ENCODE measurements around the gene FAM174A. TPM values are rescaled to one million over a fixed set of nuclear protein-coding genes. Genes with fewer than 3 reads are reported as not detected.

Gene FAM174A
- total RNA-seq, 1 experiment from 2014 or later = 6.4 TPM

DNA sequence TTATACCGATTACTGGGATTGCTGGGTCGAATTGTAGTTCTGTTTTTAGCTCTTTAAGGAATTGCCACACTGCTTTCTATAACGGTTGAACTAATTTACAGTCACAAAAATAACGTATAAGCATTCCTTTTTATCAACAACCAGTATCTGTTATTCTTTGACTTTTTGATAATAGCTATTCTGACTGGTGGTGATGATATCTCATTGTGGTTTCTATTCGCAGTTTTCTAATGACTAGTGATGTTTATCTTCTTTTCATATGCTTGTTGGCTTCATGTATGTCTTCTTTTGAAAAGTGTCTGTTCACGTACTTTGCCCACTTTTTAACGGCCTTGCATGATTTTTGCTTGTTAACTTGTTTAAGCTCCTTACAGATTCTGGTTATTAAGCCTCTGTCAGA, 74.4 kb downstream of the FAM174A start:
- Mint-ChIP-seq H3K4me1 (no peaks in the 10 kb centered on the region), H3K27ac (no peak overlapping the region), H3K9me3 (peaks cover 24% of the 10 kb centered on the region), H3K27me3 (ENCODE audit: low read depth) (no peaks in the 10 kb centered on the region), H3K36me3 (no peaks in the 10 kb centered on the region), H3K4me3 (no peak overlapping the region)
- CTCF ChIA-PET = no interaction called here
- TF ChIP-seq, protein P1, sequence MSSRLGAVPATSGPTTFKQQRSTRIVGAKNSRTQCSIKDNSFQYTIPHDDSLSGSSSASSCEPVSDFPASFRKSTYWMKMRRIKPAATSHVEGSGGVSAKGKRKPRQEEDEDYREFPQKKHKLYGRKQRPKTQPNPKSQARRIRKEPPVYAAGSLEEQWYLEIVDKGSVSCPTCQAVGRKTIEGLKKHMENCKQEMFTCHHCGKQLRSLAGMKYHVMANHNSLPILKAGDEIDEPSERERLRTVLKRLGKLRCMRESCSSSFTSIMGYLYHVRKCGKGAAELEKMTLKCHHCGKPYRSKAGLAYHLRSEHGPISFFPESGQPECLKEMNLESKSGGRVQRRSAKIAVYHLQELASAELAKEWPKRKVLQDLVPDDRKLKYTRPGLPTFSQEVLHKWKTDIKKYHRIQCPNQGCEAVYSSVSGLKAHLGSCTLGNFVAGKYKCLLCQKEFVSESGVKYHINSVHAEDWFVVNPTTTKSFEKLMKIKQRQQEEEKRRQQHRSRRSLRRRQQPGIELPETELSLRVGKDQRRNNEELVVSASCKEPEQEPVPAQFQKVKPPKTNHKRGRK (CRISPR knock-in tag; IDR thresholded peaks at IDR 0.05; ENCODE audit: borderline replicate concordance) = no peak
- TF ChIP-seq, protein P2, sequence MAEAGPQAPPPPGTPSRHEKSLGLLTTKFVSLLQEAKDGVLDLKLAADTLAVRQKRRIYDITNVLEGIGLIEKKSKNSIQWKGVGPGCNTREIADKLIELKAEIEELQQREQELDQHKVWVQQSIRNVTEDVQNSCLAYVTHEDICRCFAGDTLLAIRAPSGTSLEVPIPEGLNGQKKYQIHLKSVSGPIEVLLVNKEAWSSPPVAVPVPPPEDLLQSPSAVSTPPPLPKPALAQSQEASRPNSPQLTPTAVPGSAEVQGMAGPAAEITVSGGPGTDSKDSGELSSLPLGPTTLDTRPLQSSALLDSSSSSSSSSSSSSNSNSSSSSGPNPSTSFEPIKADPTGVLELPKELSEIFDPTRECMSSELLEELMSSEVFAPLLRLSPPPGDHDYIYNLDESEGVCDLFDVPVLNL (CRISPR knock-in tag; IDR thresholded peaks at IDR 0.05; ENCODE audit: borderline replicate concordance, low read depth) = no peak
- POLR2A ChIA-PET = no interaction called here
- no peak for DNase-seq (ENCODE audit: low spot score)
- no peak for ATAC-seq

DNA sequence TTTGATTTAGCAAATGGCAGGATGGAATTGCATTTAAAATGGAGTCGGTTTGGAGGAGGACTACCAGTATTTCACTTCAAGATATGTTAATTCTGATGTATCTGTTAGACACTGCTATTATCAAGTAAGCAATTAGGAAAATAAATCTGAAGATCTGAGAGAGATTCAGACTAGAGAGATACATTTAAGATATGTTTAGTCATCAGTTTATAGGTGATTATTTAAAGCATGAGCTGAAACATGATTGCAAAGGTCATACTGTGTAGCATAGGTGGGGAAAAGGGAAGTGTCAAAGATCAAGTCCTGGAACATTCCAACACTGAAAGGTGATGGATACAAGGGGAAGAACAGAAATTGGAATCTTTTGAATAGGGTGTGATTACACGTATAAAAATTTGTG, 79.1 kb downstream of the FAM174A start:
- no peaks in the 10 kb centered on the region for H3K36me3 Mint-ChIP-seq
- TF ChIP-seq FOXJ3 (CRISPR knock-in tag; IDR thresholded peaks at IDR 0.05; ENCODE audit: borderline replicate concordance) = no peak
- TF ChIP-seq, protein P3, sequence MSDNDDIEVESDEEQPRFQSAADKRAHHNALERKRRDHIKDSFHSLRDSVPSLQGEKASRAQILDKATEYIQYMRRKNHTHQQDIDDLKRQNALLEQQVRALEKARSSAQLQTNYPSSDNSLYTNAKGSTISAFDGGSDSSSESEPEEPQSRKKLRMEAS (CRISPR knock-in tag; IDR thresholded peaks at IDR 0.05) = no peak
- TF ChIP-seq, protein P4, sequence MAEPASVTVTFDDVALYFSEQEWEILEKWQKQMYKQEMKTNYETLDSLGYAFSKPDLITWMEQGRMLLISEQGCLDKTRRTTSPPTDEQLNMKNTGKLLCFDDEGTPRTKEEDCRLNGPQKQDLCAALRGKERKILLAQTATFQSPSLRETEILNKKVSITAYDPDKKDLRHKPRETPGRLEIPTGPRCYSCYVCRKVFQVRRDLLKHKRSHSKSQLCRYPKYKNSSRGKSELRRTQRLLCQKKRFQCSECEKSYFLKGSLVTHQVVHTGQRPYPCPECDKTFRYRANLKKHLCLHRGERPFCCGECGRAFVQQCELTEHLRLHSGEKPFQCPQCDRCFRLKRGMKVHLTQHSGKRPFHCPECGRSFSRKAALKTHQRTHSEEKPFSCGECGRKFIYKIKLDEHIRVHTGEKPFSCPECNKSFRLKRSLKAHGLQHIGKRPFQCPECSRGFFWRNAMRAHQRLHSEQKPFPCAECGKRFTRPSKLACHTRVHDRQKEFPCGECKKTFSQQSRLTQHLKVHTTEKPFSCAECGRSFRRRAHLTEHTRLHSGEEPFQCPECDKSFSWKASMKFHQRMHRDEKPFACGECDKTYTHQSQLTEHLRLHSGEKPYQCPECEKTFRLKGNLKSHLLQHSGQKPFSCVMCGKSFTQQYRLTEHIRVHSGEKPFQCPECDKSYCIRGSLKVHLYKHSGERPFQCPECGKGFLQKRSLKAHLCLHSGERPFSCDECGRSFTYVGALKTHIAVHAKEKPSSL (CRISPR knock-in tag; conservative IDR thresholded peaks at IDR 0.05) = no peak
- TF ChIP-seq, protein P5, sequence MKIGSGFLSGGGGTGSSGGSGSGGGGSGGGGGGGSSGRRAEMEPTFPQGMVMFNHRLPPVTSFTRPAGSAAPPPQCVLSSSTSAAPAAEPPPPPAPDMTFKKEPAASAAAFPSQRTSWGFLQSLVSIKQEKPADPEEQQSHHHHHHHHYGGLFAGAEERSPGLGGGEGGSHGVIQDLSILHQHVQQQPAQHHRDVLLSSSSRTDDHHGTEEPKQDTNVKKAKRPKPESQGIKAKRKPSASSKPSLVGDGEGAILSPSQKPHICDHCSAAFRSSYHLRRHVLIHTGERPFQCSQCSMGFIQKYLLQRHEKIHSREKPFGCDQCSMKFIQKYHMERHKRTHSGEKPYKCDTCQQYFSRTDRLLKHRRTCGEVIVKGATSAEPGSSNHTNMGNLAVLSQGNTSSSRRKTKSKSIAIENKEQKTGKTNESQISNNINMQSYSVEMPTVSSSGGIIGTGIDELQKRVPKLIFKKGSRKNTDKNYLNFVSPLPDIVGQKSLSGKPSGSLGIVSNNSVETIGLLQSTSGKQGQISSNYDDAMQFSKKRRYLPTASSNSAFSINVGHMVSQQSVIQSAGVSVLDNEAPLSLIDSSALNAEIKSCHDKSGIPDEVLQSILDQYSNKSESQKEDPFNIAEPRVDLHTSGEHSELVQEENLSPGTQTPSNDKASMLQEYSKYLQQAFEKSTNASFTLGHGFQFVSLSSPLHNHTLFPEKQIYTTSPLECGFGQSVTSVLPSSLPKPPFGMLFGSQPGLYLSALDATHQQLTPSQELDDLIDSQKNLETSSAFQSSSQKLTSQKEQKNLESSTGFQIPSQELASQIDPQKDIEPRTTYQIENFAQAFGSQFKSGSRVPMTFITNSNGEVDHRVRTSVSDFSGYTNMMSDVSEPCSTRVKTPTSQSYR (CRISPR knock-in tag; IDR thresholded peaks at IDR 0.05) = no peak
- TF ChIP-seq, protein P6, sequence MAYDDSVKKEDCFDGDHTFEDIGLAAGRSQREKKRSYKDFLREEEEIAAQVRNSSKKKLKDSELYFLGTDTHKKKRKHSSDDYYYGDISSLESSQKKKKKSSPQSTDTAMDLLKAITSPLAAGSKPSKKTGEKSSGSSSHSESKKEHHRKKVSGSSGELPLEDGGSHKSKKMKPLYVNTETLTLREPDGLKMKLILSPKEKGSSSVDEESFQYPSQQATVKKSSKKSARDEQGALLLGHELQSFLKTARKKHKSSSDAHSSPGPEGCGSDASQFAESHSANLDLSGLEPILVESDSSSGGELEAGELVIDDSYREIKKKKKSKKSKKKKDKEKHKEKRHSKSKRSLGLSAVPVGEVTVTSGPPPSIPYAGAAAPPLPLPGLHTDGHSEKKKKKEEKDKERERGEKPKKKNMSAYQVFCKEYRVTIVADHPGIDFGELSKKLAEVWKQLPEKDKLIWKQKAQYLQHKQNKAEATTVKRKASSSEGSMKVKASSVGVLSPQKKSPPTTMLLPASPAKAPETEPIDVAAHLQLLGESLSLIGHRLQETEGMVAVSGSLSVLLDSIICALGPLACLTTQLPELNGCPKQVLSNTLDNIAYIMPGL (CRISPR knock-in tag; IDR thresholded peaks at IDR 0.05) = no peak
- no peaks in the 10 kb centered on the region for H3K4me1 Mint-ChIP-seq
- no peak for ATAC-seq
- POLR2A ChIA-PET = no interaction called here
- CTCF ChIA-PET = no interaction called here
- H3K4me3 Mint-ChIP-seq = no peak overlapping the region
- no peak for DNase-seq (ENCODE audit: low spot score)
- H3K27me3 Mint-ChIP-seq (ENCODE audit: low read depth) = no peaks in the 10 kb centered on the region
- H3K9me3 Mint-ChIP-seq = peaks cover 21% of the 10 kb centered on the region
- H3K27ac Mint-ChIP-seq = no peak overlapping the region

DNA sequence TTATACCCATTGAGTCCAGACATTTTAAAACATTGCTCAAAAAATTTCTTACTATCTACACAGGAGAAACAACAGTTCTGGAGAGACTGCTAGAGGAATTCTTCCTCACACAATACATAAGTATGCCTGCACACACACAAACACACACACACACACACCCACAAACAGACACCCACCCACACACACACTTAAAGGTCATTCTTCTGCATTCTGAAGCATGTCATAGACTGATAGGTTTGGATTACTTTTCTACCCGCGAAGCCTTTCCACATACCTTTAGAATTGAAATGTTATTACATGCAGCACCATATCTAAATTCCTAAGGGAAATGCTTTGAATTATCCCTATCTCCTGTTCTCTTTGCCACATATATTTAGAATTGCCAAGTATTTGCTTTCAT, 80.2 kb downstream of the FAM174A start:
- H3K9me3 Mint-ChIP-seq = peaks cover 17% of the 10 kb centered on the region
- peaks cover 5% of the 10 kb centered on the region for H3K4me1 Mint-ChIP-seq
- no peaks in the 10 kb centered on the region for H3K27me3 Mint-ChIP-seq (ENCODE audit: low read depth)
- H3K27ac Mint-ChIP-seq = no peak overlapping the region
- H3K36me3 Mint-ChIP-seq = no peaks in the 10 kb centered on the region
- POLR2A ChIA-PET = no interaction called here
- no peak overlapping the region for H3K4me3 Mint-ChIP-seq
- CTCF ChIA-PET = no interaction called here
- DNase-seq (ENCODE audit: low spot score) = no peak
- ATAC-seq = no peak
- TF ChIP-seq FOXP1 (CRISPR knock-in tag; IDR thresholded peaks at IDR 0.05; ENCODE audit: borderline replicate concordance) (no peak), JUN (CRISPR knock-in tag; IDR thresholded peaks at IDR 0.05) (no peak), CBFB (CRISPR knock-in tag; IDR thresholded peaks at IDR 0.05; ENCODE audit: low read depth) (no peak), NFYB (CRISPR knock-in tag; conservative IDR thresholded peaks at IDR 0.05; ENCODE audit: low read depth) (no peak), RORB (CRISPR knock-in tag; IDR thresholded peaks at IDR 0.05) (no peak), NR1H2 (CRISPR knock-in tag; IDR thresholded peaks at IDR 0.05) (no peak), NFATC4 (CRISPR knock-in tag; IDR thresholded peaks at IDR 0.05) (no peak)
- TF ChIP-seq, protein P7, sequence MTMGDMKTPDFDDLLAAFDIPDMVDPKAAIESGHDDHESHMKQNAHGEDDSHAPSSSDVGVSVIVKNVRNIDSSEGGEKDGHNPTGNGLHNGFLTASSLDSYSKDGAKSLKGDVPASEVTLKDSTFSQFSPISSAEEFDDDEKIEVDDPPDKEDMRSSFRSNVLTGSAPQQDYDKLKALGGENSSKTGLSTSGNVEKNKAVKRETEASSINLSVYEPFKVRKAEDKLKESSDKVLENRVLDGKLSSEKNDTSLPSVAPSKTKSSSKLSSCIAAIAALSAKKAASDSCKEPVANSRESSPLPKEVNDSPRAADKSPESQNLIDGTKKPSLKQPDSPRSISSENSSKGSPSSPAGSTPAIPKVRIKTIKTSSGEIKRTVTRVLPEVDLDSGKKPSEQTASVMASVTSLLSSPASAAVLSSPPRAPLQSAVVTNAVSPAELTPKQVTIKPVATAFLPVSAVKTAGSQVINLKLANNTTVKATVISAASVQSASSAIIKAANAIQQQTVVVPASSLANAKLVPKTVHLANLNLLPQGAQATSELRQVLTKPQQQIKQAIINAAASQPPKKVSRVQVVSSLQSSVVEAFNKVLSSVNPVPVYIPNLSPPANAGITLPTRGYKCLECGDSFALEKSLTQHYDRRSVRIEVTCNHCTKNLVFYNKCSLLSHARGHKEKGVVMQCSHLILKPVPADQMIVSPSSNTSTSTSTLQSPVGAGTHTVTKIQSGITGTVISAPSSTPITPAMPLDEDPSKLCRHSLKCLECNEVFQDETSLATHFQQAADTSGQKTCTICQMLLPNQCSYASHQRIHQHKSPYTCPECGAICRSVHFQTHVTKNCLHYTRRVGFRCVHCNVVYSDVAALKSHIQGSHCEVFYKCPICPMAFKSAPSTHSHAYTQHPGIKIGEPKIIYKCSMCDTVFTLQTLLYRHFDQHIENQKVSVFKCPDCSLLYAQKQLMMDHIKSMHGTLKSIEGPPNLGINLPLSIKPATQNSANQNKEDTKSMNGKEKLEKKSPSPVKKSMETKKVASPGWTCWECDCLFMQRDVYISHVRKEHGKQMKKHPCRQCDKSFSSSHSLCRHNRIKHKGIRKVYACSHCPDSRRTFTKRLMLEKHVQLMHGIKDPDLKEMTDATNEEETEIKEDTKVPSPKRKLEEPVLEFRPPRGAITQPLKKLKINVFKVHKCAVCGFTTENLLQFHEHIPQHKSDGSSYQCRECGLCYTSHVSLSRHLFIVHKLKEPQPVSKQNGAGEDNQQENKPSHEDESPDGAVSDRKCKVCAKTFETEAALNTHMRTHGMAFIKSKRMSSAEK (CRISPR knock-in tag; IDR thresholded peaks at IDR 0.05; ENCODE audit: borderline replicate concordance) = no peak
- TF ChIP-seq, protein P4 (CRISPR knock-in tag; conservative IDR thresholded peaks at IDR 0.05) = no peak

Measured in WTC11 (cell line).